T-helper 2 cell treated with Interferon-gamma antibody and Interleukin-4, amounts not matched to agents 100 ng/mL and 5 ng/mL, for 36 hours (primary cell): Measurements from ENCODE around the gene GPR78. TPM values are rescaled to one million over a fixed set of nuclear protein-coding genes. Genes with fewer than 3 reads are reported as not detected.

Experiments
- intact Hi-C: fragments of 100-400 bp; cut with micrococcal nuclease; formaldehyde crosslinking; loops from one replicate; pipeline ENCODE4 v1.15.1; 2023
- total RNA-seq: library from RNA; stranded (reverse); gene quantifications from 2 replicates; pipeline ENCODE4 v1.2.3, GENCODE V29; 2022

Gene GPR78
- total RNA-seq, 1 donor from 2014 or later = not detected

DNA sequence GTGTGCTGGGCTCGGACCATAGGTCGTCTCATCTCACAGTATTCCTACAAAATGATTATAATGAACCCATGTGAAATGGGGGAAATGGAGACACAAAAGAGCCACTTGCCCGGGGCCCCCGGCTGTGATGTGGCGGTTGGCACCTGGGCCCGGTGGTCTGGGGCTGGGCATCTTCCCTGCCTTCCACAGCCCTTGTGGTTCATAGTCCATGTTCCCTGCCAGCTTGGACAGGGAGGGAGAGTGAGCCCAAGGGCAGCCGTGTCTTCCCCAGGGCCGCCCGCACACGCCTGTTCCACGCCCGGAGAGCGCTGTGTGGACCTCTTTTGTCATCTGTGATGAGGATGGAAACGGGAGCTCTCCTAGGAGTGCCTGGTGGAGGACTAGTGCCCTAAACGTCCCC is 17.6 kb downstream of the GPR78 start:
- intact Hi-C loops = loop anchor here (10.0 kb wide), 1 partner anchor 353 kb away; no protein-coding TSS in a partner anchor

DNA sequence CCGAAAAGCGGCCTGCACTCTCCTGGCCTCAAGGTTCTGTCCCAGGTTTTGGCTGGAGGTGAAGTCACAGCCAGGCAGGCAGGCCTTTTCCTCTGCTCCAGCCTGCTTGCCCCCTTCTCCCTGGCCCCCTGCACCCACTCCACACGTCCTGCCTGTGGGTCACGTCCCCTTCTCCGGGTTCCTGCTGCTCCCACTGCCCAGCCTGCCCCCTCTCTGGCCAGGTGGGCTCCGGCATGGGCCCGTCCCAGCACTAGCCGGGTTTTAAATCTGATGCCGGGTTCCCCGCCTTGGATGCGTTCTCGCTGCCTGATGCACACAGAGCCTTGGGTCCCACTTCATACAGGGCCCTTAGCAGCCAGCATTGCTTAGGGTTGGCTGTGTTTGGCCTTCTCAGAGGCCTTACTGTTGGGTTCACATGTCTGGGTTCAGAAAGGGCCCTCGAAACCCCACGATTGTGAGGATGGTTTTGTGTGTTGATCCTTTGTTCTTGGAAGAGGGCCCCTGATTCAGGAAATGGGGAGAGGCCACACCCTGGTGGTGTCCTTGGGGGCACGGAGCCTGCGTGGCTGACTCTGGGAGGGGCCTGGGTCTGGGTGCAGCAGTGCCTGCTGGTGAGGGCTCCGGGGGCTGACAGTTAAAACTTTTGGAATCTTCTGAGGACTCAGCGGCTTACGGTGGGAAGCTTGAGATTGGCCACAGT is 18.3 kb downstream of the GPR78 start:
- intact Hi-C loops = loop anchor here (10.0 kb wide), 1 partner anchor 354 kb away; no protein-coding TSS in a partner anchor

DNA sequence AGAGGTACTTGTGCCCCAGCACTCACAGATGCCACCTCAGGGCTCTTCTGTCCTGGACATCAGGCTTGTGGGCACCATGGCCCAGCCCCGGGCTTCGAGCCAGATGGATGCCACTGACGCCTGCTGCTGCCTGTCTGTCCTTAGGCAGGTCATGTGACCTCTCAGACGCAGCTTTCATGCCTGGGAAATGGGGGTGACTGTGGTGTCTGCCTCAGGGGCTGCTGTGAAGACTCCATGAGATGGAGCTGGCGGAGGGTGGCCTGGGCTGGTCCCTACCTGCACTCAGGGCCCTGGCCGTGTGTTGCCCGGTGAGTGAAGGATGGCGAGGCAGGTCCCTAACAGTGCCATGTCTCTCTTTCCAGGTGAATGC is 18.9 kb downstream of the GPR78 start:
- intact Hi-C loops = loop anchor here (10.0 kb wide), 1 partner anchor 354 kb away; no protein-coding TSS in a partner anchor

- intact Hi-C loops = loop anchor here (10.0 kb wide), 2 partner anchors 315 to 355 kb away; no protein-coding TSS in a partner anchor
Observed at GRCh38 chr4:8599657-8600056, 19.5 kb downstream of the GPR78 start.

- intact Hi-C loops = loop anchor here (10.0 kb wide), 1 partner anchor 315 kb away; no protein-coding TSS in a partner anchor
Observed at GRCh38 chr4:8600266-8600665, 20.1 kb downstream of the GPR78 start.

- intact Hi-C loops = loop anchor here (10.0 kb wide), 1 partner anchor 314 kb away; no protein-coding TSS in a partner anchor
Observed at GRCh38 chr4:8600686-8601085, 20.5 kb downstream of the GPR78 start.

DNA sequence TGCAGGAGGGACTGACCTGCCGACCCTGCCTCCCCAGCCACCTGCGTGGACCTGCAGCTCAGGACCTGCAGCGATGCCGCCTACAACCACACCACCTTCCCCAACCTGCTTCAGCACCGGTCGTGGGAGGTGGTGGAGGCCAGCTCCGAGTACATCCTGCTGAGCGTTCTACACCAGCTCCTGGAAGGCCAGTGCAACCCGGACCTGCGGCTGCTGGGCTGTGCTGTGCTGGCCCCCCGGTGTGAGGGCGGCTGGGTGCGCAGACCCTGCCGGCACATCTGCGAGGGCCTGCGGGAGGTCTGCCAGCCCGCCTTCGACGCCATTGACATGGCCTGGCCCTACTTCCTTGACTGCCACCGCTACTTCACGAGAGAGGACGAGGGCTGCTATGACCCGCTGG is 20.9 kb downstream of the GPR78 start:
- intact Hi-C loops = loop anchor here (10.0 kb wide), 1 partner anchor 314 kb away; no protein-coding TSS in a partner anchor

DNA sequence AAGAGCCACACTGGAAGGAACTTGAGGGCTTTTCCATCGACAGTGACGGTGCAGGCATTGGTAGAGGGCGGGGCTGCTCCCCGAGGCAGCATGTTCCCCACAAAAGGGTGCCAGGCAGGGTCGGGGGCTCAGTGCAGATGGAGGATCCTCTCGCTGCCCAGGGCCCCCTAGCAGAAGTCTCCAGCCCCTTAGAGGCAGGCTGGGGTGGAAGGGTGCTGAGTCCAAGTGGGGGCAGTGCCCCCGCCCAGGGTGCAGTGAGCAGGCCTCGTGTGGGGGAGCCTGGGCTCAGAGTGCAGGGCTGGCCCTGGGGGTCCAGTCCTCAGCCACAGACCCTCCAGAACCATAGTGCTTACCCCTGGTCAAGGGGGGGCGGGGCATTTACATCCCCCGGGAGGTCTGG is 21.4 kb downstream of the GPR78 start:
- intact Hi-C loops = loop anchor here (10.0 kb wide), 1 partner anchor 313 kb away; no protein-coding TSS in a partner anchor

GRCh38 chr4:8602686-8603430 is 22.7 kb downstream of the GPR78 start:
- intact Hi-C loops = loop anchor here (10.0 kb wide), 1 partner anchor 312 kb away; no protein-coding TSS in a partner anchor

DNA sequence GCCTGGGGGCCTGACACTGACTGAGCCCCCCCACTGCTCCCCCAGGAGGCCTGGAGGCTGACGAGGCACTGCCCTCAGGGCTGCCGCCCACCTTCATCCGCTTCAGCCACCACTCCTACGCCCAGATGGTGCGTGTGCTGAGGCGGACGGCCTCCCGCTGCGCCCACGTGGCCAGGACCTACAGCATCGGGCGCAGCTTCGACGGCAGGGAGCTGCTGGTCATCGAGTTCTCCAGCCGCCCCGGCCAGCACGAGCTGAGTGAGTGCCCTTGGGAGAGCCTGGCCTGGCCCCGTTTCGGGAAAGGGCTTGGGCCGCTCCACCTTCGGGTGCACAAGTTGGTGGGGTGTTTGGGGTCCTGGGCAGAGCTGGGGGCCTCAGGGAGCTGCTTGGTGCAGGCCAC is 23.7 kb downstream of the GPR78 start:
- intact Hi-C loops = loop anchor here (10.0 kb wide), 1 partner anchor 311 kb away; no protein-coding TSS in a partner anchor

- intact Hi-C loops = loop anchor here (10.0 kb wide), 1 partner anchor 310 kb away; no protein-coding TSS in a partner anchor
Observed at GRCh38 chr4:8605289-8605688, 25.1 kb downstream of the GPR78 start.

DNA sequence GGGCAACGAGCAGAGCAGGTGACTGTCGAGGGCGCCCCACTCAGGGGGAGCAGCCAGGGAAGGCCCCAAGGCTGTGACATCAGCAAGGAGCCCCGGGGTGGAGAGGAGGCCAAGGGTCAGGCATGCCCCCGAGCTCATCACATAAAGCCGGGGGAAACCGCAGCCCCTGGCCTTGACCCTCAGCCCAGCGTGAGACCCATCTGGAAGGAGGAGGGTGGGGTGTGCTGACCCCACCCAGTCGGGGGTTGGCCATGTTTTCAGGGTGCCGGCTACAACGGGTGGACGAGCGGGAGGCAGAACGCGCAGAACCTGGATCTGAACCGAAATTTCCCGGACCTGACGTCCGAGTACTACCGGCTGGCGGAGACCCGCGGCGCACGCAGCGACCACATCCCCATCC is 26.3 kb downstream of the GPR78 start:
- intact Hi-C loops = loop anchor here (10.0 kb wide), 1 partner anchor 308 kb away; no protein-coding TSS in a partner anchor

DNA sequence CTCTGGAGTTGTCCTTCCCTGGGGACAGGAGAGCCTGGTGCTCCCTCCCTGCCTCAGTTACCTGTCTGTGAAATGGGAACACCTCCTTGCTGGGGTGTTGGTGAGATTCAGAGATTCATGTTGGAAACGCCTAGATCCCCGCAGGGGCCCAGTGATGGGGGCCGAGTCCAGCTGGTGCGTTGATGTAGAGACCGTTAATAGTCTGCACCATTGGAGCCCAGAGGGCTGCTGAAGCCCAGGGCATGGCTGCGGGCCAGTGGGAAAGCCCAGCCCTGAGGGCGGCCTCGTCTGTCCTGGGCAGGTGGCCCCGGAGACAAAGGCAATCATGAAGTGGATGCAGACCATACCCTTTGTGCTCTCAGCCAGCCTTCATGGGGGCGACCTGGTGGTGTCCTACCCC is 26.8 kb downstream of the GPR78 start:
- intact Hi-C loops = loop anchor here (10.0 kb wide), 1 partner anchor 308 kb away; no protein-coding TSS in a partner anchor

GRCh38 chr4:8607603-8608481 is 27.6 kb downstream of the GPR78 start:
- intact Hi-C loops = loop anchor here (10.0 kb wide), 1 partner anchor 307 kb away; no protein-coding TSS in a partner anchor

DNA sequence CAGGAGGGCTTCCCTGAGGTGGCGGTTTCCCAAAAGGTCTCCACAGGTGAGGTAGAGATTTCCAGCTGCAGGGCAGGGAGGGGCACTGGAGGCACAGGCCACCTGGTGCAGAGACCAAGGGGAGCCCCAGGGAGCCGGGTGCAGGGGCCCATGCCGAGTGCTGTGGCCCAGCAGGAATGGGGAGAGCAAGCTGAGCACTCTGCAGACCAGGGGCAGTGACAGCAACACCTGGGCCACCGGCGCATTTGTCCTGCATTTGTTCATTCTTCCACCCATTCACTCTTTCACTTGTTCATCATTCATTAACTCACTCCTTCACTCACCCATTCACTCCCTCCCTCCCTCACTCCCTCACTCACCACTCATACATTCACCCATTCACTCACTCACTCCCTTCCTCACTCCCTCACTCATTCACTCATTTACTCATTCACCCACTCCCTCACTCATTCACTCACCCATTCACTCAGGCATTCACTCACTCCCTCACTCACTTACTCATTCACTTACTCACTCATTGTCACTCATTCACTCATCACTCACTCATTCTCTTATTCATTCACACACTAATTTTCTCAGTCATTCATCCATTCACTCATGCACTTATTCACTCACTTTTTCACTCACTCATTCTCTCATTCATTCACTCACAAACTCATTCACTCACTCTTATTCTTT is 28.7 kb downstream of the GPR78 start:
- intact Hi-C loops = loop anchor here (10.0 kb wide), 1 partner anchor 306 kb away; no protein-coding TSS in a partner anchor

- intact Hi-C loops = loop anchor here (10.0 kb wide), 1 partner anchor 305 kb away; no protein-coding TSS in a partner anchor
Observed at GRCh38 chr4:8609406-8609805, 29.2 kb downstream of the GPR78 start.

DNA sequence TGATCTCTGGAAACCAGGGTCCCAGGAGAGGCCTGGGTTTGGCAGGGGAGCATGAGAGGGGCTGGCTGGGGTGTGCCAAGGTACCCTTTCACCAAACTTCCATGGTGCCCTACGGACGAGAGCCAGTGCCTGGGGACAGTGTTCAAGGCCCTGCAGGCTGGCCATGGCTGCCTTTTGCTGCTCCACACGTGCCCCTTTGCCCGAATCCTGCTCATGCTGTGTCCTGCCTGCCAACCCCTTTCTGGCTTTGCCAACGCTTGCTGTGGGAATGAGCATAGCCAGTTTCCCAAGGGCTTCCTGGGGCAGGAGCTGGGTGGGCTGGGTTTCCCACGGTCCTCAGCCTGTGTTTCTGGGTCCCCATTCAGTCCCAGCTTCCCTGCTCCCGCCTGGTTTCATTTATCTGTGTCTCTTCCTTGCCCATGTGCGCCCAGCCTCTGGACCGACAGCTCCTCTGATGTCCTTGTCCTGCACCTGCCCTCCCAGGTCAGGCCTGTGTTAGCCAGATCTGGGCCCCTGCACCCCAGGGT is 29.7 kb downstream of the GPR78 start:
- intact Hi-C loops = loop anchor here (10.0 kb wide), 1 partner anchor 305 kb away; no protein-coding TSS in a partner anchor

- intact Hi-C loops = no loop called here
Observed at GRCh38 chr4:8610858-8611616, 30.8 kb downstream of the GPR78 start.

DNA sequence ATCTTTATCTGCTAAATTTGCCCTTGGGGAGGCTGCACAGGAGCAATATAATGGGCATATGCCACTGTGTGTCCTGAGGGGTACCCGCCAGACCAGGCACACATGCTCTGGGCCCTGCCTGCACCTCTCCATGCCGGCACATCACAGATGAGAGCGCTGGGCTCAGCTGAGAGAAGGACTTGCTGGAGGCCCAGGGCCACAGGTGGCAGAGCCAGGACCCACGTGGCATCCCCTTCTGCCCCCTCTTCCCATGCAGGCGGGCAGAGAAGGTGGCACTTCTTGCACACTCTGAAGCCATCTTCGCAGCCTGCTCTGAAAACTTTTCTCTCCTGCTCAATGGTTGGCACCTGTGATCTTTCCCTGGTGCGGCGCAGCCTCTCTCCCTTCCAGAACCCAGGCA is 32.5 kb downstream of the GPR78 start:
- intact Hi-C loops = no loop called here
